Nephron progenitor cell (in vitro differentiated cells): ENCODE data around the gene RARG.

ENCODE experiments used
- DNase-seq: peaks from one replicate; pipeline ENCODE4 v3.0.0; 2021
- H3K27ac Mint-ChIP-seq: 2 replicates; pipeline ENCODE4 v1.8.0; 2021; ENCODE audit warnings: mild to moderate bottlenecking, moderate library complexity, mixed read lengths
- H3K27me3 Mint-ChIP-seq: 2 replicates; pipeline ENCODE4 v1.8.0; 2021; ENCODE audit warnings: mild to moderate bottlenecking, low read depth, mixed read lengths; ENCODE audit not compliant: poor library complexity
- H3K36me3 Mint-ChIP-seq: 2 replicates; pipeline ENCODE4 v1.8.0; 2021; ENCODE audit warnings: low read depth, mixed read lengths
- H3K4me1 Mint-ChIP-seq: 2 replicates; pipeline ENCODE4 v1.8.0; 2021; ENCODE audit warnings: mixed read lengths
- H3K4me3 Mint-ChIP-seq: 2 replicates; pipeline ENCODE4 v1.8.0; 2021; ENCODE audit warnings: mild to moderate bottlenecking, moderate library complexity, mixed read lengths
- H3K9me3 Mint-ChIP-seq: 2 replicates; pipeline ENCODE4 v1.8.0; 2021; ENCODE audit warnings: mild to moderate bottlenecking, moderate library complexity, mixed read lengths
- TF ChIP-seq, protein P1 (sequence below): fragments of 200-600 bp; sonication (generic); IDR thresholded peaks from 2 replicates; pipeline ENCODE4 v1.5.0; 2021; ENCODE audit warnings: antibody characterized with exemption

Gene RARG

DNA sequence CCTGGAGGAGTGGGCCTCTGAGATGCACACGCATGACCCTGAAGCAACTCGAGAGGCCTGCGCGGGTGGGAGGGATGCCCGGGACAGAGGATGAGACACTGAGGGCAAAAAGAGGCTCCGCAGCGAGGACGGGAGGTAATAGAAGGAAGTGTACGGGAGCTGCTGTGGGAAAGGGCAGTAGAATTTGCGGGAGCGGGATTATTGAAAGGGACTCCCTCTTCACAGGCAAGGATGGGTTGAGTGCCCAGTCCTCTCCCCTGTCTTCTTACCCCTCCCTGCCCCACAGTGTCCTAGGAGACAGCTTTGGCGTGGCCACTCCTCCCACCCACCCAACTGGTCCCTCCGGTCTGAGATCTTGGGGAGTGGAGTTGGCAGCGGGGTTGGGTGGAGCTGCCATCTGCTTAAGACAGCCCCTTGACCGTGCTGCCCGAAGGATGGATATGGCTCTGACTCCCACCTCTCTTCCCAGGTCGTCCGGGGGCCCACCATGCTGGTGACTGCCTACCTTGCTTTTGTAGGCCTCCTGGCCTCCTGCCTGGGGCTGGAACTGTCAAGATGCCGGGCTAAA is 20.4 kb upstream of the RARG start:
- Mint-ChIP-seq H3K4me3 (peak overlapping the region; percentile 99), H3K27ac (peak overlapping the region; percentile 90), H3K36me3 (no peaks in the 10 kb centered on the region), H3K9me3 (no peaks in the 10 kb centered on the region), H3K4me1 (peaks cover 34% of the 10 kb centered on the region), H3K27me3 (no peaks in the 10 kb centered on the region)
- DNase-seq: no peak
- TF ChIP-seq, protein P1, sequence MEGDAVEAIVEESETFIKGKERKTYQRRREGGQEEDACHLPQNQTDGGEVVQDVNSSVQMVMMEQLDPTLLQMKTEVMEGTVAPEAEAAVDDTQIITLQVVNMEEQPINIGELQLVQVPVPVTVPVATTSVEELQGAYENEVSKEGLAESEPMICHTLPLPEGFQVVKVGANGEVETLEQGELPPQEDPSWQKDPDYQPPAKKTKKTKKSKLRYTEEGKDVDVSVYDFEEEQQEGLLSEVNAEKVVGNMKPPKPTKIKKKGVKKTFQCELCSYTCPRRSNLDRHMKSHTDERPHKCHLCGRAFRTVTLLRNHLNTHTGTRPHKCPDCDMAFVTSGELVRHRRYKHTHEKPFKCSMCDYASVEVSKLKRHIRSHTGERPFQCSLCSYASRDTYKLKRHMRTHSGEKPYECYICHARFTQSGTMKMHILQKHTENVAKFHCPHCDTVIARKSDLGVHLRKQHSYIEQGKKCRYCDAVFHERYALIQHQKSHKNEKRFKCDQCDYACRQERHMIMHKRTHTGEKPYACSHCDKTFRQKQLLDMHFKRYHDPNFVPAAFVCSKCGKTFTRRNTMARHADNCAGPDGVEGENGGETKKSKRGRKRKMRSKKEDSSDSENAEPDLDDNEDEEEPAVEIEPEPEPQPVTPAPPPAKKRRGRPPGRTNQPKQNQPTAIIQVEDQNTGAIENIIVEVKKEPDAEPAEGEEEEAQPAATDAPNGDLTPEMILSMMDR: no peak

DNA sequence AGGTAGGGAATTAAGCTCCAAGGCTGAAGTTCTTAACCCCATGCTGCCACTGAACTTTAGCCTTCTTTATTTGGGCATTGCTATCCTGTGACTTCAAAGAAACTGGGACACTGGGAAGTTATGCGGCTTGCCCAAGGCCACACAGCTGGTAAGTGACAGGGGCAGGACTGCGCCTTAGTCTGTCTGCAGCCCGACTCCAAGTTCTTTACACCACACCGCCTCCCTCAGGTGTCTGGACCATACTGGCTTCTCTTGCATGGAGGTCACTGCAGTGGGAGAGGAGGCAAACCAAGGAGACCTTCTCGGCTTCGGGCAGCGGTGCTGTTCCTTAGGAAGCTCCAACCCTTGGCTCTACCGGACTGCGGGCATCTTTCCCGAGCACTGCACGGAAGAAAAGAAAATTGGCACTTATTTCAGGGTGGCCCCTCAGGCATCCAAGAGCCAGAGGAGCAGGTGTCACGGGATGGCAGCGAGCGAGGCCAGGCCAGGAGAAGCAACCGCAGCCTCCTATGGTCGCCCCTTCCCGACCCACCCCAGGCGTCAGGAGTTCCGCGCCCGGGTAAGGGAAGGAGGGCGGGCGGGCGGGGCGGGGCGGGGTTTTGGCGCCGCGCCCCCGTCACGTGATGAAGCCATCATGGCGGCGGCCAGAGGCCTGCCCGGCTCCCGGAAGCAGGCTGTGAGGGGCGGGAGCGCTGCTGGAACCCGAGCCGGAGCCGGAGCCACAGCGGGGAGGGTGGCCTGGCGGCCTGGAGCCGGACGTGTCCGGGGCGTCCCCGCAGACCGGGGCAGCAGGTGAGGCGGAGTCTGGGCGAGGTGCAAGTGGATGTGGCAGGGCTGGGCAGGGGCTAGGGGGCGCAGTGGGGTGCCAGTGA is 19.7 kb upstream of the RARG start:
- Mint-ChIP-seq H3K36me3 (no peaks in the 10 kb centered on the region), H3K9me3 (no peaks in the 10 kb centered on the region), H3K4me3 (peak overlapping the region; percentile 99), H3K4me1 (peaks cover 34% of the 10 kb centered on the region), H3K27me3 (no peaks in the 10 kb centered on the region), H3K27ac (peak overlapping the region; percentile 98)
- DNase-seq: peak; percentile 88
- TF ChIP-seq, protein P1: no peak

DNA sequence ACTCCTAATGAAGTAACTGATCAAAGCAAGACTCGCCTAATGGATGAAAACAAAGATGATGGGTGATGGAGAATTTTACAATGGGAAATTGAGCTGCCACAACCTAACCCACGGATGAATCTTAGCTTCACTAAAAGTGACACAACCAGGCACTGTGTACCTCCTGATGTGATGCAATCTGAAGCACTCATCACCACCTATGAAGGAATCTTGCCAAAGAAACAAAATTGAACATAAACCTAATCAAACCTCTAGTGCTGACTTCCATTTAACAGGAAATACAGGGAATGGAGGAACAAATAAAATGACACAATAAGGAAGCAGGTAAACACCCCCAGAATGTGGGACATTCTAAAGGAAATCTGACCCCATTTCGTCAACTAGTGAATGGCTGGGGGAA is 13.3 kb upstream of the RARG start:
- H3K27ac Mint-ChIP-seq: no peak overlapping the region
- DNase-seq: no peak
- TF ChIP-seq, protein P1: no peak
- H3K9me3 Mint-ChIP-seq: no peaks in the 10 kb centered on the region
- no peak overlapping the region for H3K4me3 Mint-ChIP-seq
- no peaks in the 10 kb centered on the region for H3K36me3 Mint-ChIP-seq
- H3K4me1 Mint-ChIP-seq: peaks cover 36% of the 10 kb centered on the region
- H3K27me3 Mint-ChIP-seq: no peaks in the 10 kb centered on the region

DNA sequence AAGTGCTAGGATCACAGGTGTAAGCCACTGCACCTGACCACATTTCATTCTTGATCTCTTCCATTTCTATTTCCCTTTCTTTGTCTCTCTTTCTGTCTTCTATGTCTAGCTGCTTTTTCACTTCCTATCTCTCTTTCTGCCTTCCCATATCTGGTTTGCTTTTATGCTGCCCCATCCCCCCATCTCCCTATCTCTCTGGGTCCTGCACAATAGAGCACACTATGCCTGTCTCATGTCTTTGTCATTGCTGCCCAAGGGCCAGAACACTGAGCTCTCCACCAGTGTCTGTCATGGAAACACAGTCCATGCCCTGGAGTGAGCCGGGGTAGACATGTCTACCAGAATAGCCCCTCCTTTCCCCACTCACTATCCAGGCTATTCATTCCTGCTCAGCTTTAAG is 12.3 kb upstream of the RARG start:
- TF ChIP-seq, protein P1: no peak
- Mint-ChIP-seq H3K36me3 (no peaks in the 10 kb centered on the region), H3K27me3 (no peaks in the 10 kb centered on the region), H3K9me3 (no peaks in the 10 kb centered on the region), H3K4me1 (peaks cover 36% of the 10 kb centered on the region), H3K4me3 (no peak overlapping the region), H3K27ac (no peak overlapping the region)
- no peak for DNase-seq

DNA sequence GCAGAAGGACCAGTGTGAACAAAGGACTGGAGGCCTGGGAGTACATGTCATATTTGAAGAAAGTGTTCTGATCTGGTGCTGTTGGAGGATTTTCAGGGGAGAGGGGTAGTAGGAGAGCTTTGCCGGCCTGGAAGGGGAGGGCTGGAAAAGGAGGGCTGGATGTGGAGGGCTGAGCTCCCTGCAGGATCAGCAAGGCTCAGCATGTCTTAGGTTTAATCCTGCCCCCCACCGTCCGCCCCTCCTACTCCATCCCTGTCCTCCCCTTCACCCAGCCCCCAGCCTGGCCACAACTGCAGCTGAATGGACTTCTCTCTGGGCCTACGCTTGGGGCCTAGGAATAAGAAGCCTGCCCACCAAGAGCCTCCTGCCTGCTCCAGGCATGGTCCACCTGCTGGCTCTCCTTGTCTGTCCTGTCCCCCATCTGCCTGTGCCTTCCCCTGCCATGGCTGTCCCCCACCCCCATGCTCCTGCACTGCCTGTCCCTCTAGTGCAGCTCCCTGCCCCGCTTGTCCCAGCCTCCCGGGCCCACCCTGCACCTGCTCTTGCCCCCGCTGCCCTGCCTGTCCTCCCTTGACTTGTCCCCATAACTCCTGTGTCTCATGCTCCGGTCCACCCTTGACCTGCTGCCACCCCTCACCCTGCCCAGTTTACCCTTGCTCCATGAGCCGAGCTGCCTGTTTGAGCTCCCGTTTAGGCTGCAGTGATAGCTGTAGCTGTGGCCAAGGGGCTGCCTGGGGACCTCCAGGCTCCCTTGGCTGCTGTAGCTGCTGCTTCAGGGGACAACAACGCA is 9.8 kb upstream of the RARG start:
- no peaks in the 10 kb centered on the region for H3K36me3 Mint-ChIP-seq
- DNase-seq: peak; percentile 22
- H3K27ac Mint-ChIP-seq: peak overlapping the region; percentile 44
- TF ChIP-seq, protein P1: no peak
- peaks cover 36% of the 10 kb centered on the region for H3K4me1 Mint-ChIP-seq
- peaks cover 7% of the 10 kb centered on the region for H3K27me3 Mint-ChIP-seq
- H3K4me3 Mint-ChIP-seq: peak overlapping the region; percentile 21
- no peaks in the 10 kb centered on the region for H3K9me3 Mint-ChIP-seq
